ENCODE data around the gene DDX1. TPM values are rescaled to one million over a fixed set of nuclear protein-coding genes. Genes with fewer than 3 reads are reported as not detected.

Gene DDX1
- total and polyA plus RNA-seq, 4 experiments from 2014 or later, result 53.3 to 61.7 (median 57.1) TPM

GRCh38 chr2:15616429-15616828 is 24.8 kb downstream of the DDX1 start:
- POLR2A ChIA-PET (ENCODE audit: partially characterized antibody), result no interaction called here
- H3K4me1 Mint-ChIP-seq, result peaks cover 0 to 3% (median 3%) of the 10 kb centered on the region in 4 donors

GRCh38 chr2:15616850-15617777 is 25.4 kb downstream of the DDX1 start:
- Mint-ChIP-seq H3K27ac (no peak overlapping the region), H3K4me1 (peaks cover 0 to 3% (median 3%) of the 10 kb centered on the region in 4 donors), H3K4me3 (no peak overlapping the region), H3K27me3 (no peaks in the 10 kb centered on the region), H3K9me3 (no peaks in the 10 kb centered on the region), H3K36me3 (peaks cover 28 to 54% of the 10 kb centered on the region in 2 donors)
- Histone ChIP-seq H3K27me3 (ENCODE audit: insufficient read depth, low read length) (no peaks in the 10 kb centered on the region), H3K27ac (ENCODE audit: low read depth, low read length) (no peak overlapping the region), H3K36me3 (ENCODE audit: insufficient read depth, low read length) (peaks cover 44% of the 10 kb centered on the region), H3K4me1 (ENCODE audit: insufficient read depth, low read length) (no peaks in the 10 kb centered on the region), H3K9me3 (ENCODE audit: control insufficient read depth in 1 of 2, low read length in 2 of 2) (no peaks in the 10 kb centered on the region), H3K4me3 (ENCODE audit: low read length in 2 of 2) (no peak overlapping the region)
- intact Hi-C loops (cut with micrococcal nuclease), result no loop called here
- DNase-seq, result no peak
- CTCF ChIA-PET (ENCODE audit: partially characterized antibody), result no interaction called here
- POLR2A ChIA-PET (ENCODE audit: partially characterized antibody), result no interaction called here

More at GRCh38 chr2:15616429-15616828, 24.8 kb downstream of the DDX1 start:
- intact Hi-C loops (cut with micrococcal nuclease), result no loop called here
- Histone ChIP-seq H3K27ac (ENCODE audit: low read depth, low read length) (no peak overlapping the region), H3K27me3 (ENCODE audit: insufficient read depth, low read length) (no peaks in the 10 kb centered on the region), H3K4me1 (ENCODE audit: insufficient read depth, low read length) (no peaks in the 10 kb centered on the region), H3K9me3 (ENCODE audit: control insufficient read depth in 1 of 2, low read length in 2 of 2) (no peaks in the 10 kb centered on the region), H3K4me3 (ENCODE audit: low read length in 2 of 2) (no peak overlapping the region), H3K36me3 (ENCODE audit: insufficient read depth, low read length) (peaks cover 44% of the 10 kb centered on the region)
- no peak for DNase-seq
- no peak overlapping the region for H3K27ac Mint-ChIP-seq
- H3K4me3 Mint-ChIP-seq, result no peak overlapping the region
- CTCF ChIA-PET (ENCODE audit: partially characterized antibody), result no interaction called here
- H3K9me3 Mint-ChIP-seq, result no peaks in the 10 kb centered on the region
- H3K27me3 Mint-ChIP-seq, result no peaks in the 10 kb centered on the region
- peaks cover 27 to 47% of the 10 kb centered on the region in 2 donors for H3K36me3 Mint-ChIP-seq

DNA sequence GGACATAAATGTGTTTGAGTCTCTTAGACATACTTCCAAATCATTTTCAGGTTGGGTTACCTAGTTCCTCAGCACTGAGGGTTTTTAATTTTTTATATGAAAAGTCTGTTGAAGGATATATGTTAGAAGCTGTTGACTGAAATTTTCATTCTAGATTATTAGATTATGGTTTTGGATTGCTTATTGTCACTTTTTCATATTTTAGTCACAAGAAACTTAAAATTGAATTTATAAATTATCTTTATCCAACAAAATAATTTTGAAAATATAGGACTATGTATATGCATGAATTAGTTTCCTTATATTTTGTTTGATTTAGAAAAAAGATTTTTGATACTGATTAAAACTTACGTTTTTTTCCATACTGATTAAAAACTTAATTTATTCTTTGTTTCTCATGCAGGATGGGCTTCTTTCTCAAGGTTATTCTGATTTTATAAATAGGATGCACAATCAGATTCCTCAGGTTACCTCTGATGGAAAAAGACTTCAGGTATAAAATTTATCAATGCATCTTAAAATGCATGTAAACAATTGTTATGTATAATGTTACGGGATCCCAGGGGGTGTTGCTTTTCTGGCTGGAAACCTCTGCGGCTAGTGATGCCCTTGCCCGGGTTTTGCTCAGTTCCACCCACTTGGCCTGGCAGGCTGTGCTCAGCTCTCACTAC is 26.2 kb downstream of the DDX1 start:
- H3K36me3 Mint-ChIP-seq, result peaks cover 34 to 60% of the 10 kb centered on the region in 2 donors

GRCh38 chr2:15618449-15618855 is 26.8 kb downstream of the DDX1 start:
- H3K27ac ChIP-seq (ENCODE audit: low read depth, low read length), result no peak overlapping the region
- peak in 1 of 5 donors; percentile 29 for DNase-seq
- peaks cover 47% of the 10 kb centered on the region for H3K36me3 ChIP-seq (ENCODE audit: insufficient read depth, low read length)
- H3K4me3 Mint-ChIP-seq, result no peak overlapping the region
- ChIA-PET POLR2A (ENCODE audit: partially characterized antibody) (no interaction called here), CTCF (ENCODE audit: partially characterized antibody) (no interaction called here)
- no peaks in the 10 kb centered on the region for H3K27me3 Mint-ChIP-seq
- no peaks in the 10 kb centered on the region for H3K27me3 ChIP-seq (ENCODE audit: insufficient read depth, low read length)
- H3K36me3 Mint-ChIP-seq, result peaks cover 35 to 60% of the 10 kb centered on the region in 2 donors
- H3K4me1 Mint-ChIP-seq, result peaks cover 0 to 2% (median 1%) of the 10 kb centered on the region in 4 donors
- H3K9me3 ChIP-seq (ENCODE audit: control insufficient read depth in 1 of 2, low read length in 2 of 2), result no peaks in the 10 kb centered on the region
- intact Hi-C loops (cut with micrococcal nuclease), result no loop called here
- no peak overlapping the region for H3K4me3 ChIP-seq (ENCODE audit: low read length in 2 of 2)
- H3K4me1 ChIP-seq (ENCODE audit: insufficient read depth, low read length), result no peaks in the 10 kb centered on the region
- H3K27ac Mint-ChIP-seq, result no peak overlapping the region
- no peaks in the 10 kb centered on the region for H3K9me3 Mint-ChIP-seq

More for the DNA sequence above, 26.2 kb downstream of the DDX1 start:
- no peak overlapping the region for H3K4me3 ChIP-seq (ENCODE audit: low read length in 2 of 2)
- no peaks in the 10 kb centered on the region for H3K4me1 ChIP-seq (ENCODE audit: insufficient read depth, low read length)
- H3K36me3 ChIP-seq (ENCODE audit: insufficient read depth, low read length), result peaks cover 44% of the 10 kb centered on the region
- peaks cover 0 to 3% (median 3%) of the 10 kb centered on the region in 4 donors for H3K4me1 Mint-ChIP-seq
- H3K27ac ChIP-seq (ENCODE audit: low read depth, low read length), result no peak overlapping the region
- H3K4me3 Mint-ChIP-seq, result no peak overlapping the region
- H3K27ac Mint-ChIP-seq, result no peak overlapping the region
- no peaks in the 10 kb centered on the region for H3K27me3 ChIP-seq (ENCODE audit: insufficient read depth, low read length)
- DNase-seq, result no peak
- H3K9me3 Mint-ChIP-seq, result no peaks in the 10 kb centered on the region
- intact Hi-C loops (cut with micrococcal nuclease), result no loop called here
- H3K9me3 ChIP-seq (ENCODE audit: control insufficient read depth in 1 of 2, low read length in 2 of 2), result no peaks in the 10 kb centered on the region
- ChIA-PET CTCF (ENCODE audit: partially characterized antibody) (no interaction called here), POLR2A (ENCODE audit: partially characterized antibody) (no interaction called here)
- no peaks in the 10 kb centered on the region for H3K27me3 Mint-ChIP-seq

DNA sequence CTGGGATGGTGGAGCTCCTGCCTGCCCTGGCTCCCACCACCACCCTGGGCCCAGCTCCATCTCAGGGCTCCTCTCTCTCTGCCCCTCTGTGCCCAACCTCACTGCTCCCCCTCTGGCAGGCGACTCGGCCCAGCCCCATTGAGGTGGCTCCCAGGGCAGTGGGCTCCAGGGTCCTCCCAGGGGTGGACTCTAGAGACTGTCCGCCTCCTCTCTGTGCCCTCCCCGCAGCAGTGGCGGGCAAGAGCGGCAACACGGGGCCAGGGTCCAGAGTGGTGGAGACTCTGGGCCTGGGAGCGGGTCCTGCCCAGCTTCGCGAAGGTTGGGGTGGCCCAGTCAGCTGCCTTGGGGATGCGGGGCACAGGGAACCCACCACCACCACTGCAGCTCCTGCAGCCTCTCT is 27.4 kb downstream of the DDX1 start:
- peaks cover 0 to 2% (median 0%) of the 10 kb centered on the region in 8 donors for H3K9me3 Mint-ChIP-seq
- Histone ChIP-seq H3K27me3 (ENCODE audit: insufficient read depth, low read length) (no peaks in the 10 kb centered on the region), H3K4me1 (ENCODE audit: insufficient read depth, low read length) (no peaks in the 10 kb centered on the region), H3K36me3 (ENCODE audit: insufficient read depth, low read length) (peaks cover 48% of the 10 kb centered on the region), H3K27ac (ENCODE audit: low read depth, low read length) (no peak overlapping the region), H3K4me3 (ENCODE audit: low read length in 2 of 2) (no peak overlapping the region), H3K9me3 (ENCODE audit: control insufficient read depth in 1 of 2, low read length in 2 of 2) (no peaks in the 10 kb centered on the region)
- ChIA-PET CTCF (ENCODE audit: partially characterized antibody) (no interaction called here), POLR2A (ENCODE audit: partially characterized antibody) (no interaction called here)
- intact Hi-C loops (cut with micrococcal nuclease), result no loop called here
- peaks cover 39 to 61% of the 10 kb centered on the region in 2 donors for H3K36me3 Mint-ChIP-seq
- H3K4me1 Mint-ChIP-seq, result no peaks in the 10 kb centered on the region
- H3K4me3 Mint-ChIP-seq, result no peak overlapping the region
- no peaks in the 10 kb centered on the region for H3K27me3 Mint-ChIP-seq
- no peak for DNase-seq
- no peak overlapping the region for H3K27ac Mint-ChIP-seq

DNA sequence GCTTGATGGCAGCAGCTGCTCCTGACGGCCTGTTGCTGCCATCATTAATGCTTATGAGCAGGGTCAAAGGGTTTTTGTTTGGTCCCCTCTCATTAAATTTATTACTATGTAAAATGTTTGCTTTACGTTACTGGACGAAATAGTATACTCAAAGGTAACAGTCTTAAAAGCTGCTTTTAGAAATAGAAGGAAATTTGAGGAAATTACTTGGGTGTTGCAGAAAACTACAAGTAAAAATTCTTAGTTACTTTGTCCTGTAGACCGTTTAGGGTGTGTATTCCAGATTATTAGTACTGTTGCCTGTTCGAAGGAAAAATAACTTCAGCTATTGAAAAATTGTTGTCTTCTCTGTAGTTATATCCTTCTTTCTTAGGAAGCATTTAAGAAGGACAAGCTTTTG is 27.8 kb downstream of the DDX1 start:
- peaks cover 48% of the 10 kb centered on the region for H3K36me3 ChIP-seq (ENCODE audit: insufficient read depth, low read length)
- no peaks in the 10 kb centered on the region for H3K27me3 ChIP-seq (ENCODE audit: insufficient read depth, low read length)
- H3K4me3 Mint-ChIP-seq, result no peak overlapping the region
- H3K9me3 ChIP-seq (ENCODE audit: control insufficient read depth in 1 of 2, low read length in 2 of 2), result no peaks in the 10 kb centered on the region
- intact Hi-C loops (cut with micrococcal nuclease), result no loop called here
- H3K36me3 Mint-ChIP-seq, result peaks cover 43 to 62% of the 10 kb centered on the region in 2 donors
- no peaks in the 10 kb centered on the region for H3K4me1 Mint-ChIP-seq
- H3K9me3 Mint-ChIP-seq, result peaks cover 0 to 2% (median 0%) of the 10 kb centered on the region in 8 donors
- no peak overlapping the region for H3K27ac Mint-ChIP-seq
- no peak overlapping the region for H3K27ac ChIP-seq (ENCODE audit: low read depth, low read length)
- H3K4me1 ChIP-seq (ENCODE audit: insufficient read depth, low read length), result no peaks in the 10 kb centered on the region
- ChIA-PET POLR2A (ENCODE audit: partially characterized antibody) (no interaction called here), CTCF (ENCODE audit: partially characterized antibody) (interaction anchor here (1.0 kb wide), 1 partner anchor 9 kb away, joined by 3 read pairs; no protein-coding TSS in a partner anchor)
- H3K4me3 ChIP-seq (ENCODE audit: low read length in 2 of 2), result no peak overlapping the region
- H3K27me3 Mint-ChIP-seq, result no peaks in the 10 kb centered on the region
- no peak for DNase-seq

GRCh38 chr2:15619938-15620337 is 28.3 kb downstream of the DDX1 start:
- ChIA-PET POLR2A (ENCODE audit: partially characterized antibody) (no interaction called here), CTCF (ENCODE audit: partially characterized antibody) (interaction anchor here (1.0 kb wide), 1 partner anchor 9 kb away, joined by 3 read pairs; no protein-coding TSS in a partner anchor)
- Histone ChIP-seq H3K9me3 (ENCODE audit: control insufficient read depth in 1 of 2, low read length in 2 of 2) (no peaks in the 10 kb centered on the region), H3K4me1 (ENCODE audit: insufficient read depth, low read length) (no peaks in the 10 kb centered on the region), H3K27ac (ENCODE audit: low read depth, low read length) (no peak overlapping the region), H3K4me3 (ENCODE audit: low read length in 2 of 2) (no peak overlapping the region), H3K27me3 (ENCODE audit: insufficient read depth, low read length) (no peaks in the 10 kb centered on the region), H3K36me3 (ENCODE audit: insufficient read depth, low read length) (peaks cover 50% of the 10 kb centered on the region)
- H3K36me3 Mint-ChIP-seq, result peaks cover 46 to 63% of the 10 kb centered on the region in 2 donors
- H3K9me3 Mint-ChIP-seq, result peaks cover 0 to 2% (median 0%) of the 10 kb centered on the region in 8 donors
- no peak overlapping the region for H3K4me3 Mint-ChIP-seq
- DNase-seq, result no peak
- H3K27me3 Mint-ChIP-seq, result no peaks in the 10 kb centered on the region
- H3K27ac Mint-ChIP-seq, result no peak overlapping the region
- no peaks in the 10 kb centered on the region for H3K4me1 Mint-ChIP-seq
- intact Hi-C loops (cut with micrococcal nuclease), result no loop called here
